ENCODE measurements around the gene TTF1.

DNA sequence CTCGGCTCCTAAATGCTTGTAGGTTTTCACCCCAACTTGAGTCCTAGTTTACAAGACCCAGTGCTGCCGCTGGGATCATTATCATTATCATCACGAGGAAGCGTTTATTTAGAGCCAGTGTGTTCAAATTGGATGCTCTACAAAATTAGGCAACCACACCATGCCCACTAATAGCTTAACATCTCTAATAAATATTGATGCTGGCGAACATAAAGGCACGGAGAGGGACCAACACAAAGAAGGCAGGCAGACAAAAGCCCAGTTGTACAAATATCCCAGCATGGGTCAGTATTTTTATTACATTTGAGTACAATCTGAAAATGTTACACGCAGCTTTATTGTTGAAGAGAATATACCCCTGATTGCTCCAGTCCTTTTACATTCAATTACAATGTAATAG lies 8.1 kb upstream of the TTF1 start:
- TF ChIP-seq, protein P1, sequence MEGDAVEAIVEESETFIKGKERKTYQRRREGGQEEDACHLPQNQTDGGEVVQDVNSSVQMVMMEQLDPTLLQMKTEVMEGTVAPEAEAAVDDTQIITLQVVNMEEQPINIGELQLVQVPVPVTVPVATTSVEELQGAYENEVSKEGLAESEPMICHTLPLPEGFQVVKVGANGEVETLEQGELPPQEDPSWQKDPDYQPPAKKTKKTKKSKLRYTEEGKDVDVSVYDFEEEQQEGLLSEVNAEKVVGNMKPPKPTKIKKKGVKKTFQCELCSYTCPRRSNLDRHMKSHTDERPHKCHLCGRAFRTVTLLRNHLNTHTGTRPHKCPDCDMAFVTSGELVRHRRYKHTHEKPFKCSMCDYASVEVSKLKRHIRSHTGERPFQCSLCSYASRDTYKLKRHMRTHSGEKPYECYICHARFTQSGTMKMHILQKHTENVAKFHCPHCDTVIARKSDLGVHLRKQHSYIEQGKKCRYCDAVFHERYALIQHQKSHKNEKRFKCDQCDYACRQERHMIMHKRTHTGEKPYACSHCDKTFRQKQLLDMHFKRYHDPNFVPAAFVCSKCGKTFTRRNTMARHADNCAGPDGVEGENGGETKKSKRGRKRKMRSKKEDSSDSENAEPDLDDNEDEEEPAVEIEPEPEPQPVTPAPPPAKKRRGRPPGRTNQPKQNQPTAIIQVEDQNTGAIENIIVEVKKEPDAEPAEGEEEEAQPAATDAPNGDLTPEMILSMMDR (IDR thresholded peaks at IDR 0.05): no peak
- no peak for TF ChIP-seq POLR2A (IDR thresholded peaks at IDR 0.05)
